HG03469 (cell line): ENCODE data around the gene L3MBTL1.

Experiments
- ATAC-seq: cut with Tn5 transposase; IDR thresholded peaks from one replicate; pipeline ENCODE4 v1.9.1; 2021; ENCODE audit warnings: mild to moderate bottlenecking, moderate library complexity, moderate number of reproducible peaks; ENCODE audit not compliant: unreplicated experiment

Gene L3MBTL1

GRCh38 chr20:43558412-43559146 is 51.1 kb downstream of the L3MBTL1 start, which contains the start of gene SGK2:
TSS of gene SGK2 (plus strand) at chr20:43559027. CDS start at chr20:43566496, 7,469 bp downstream.
- ATAC-seq: no peak

GRCh38 chr20:43559147-43559987 is 51.9 kb downstream of the L3MBTL1 start:
- no peak for ATAC-seq

- ATAC-seq: no peak
Measured at GRCh38 chr20:43560974-43561373, 53.5 kb downstream of the L3MBTL1 start.

GRCh38 chr20:43563429-43563828 is 55.9 kb downstream of the L3MBTL1 start:
- no peak for ATAC-seq

GRCh38 chr20:43563991-43564390 is 56.5 kb downstream of the L3MBTL1 start:
- no peak for ATAC-seq

- ATAC-seq: no peak
Measured at GRCh38 chr20:43564455-43564854, 57.0 kb downstream of the L3MBTL1 start.

GRCh38 chr20:43564993-43565757 is 57.7 kb downstream of the L3MBTL1 start:
- no peak for ATAC-seq

GRCh38 chr20:43565758-43566104 is 58.2 kb downstream of the L3MBTL1 start:
- ATAC-seq: no peak

- ATAC-seq: no peak
Measured at GRCh38 chr20:43567477-43567876, 60.0 kb downstream of the L3MBTL1 start.

GRCh38 chr20:43568706-43569105 is 61.2 kb downstream of the L3MBTL1 start:
- no peak for ATAC-seq

GRCh38 chr20:43569282-43569681 is 61.8 kb downstream of the L3MBTL1 start:
- ATAC-seq: no peak

GRCh38 chr20:43570496-43570895 is 63.0 kb downstream of the L3MBTL1 start:
- no peak for ATAC-seq

GRCh38 chr20:43571310-43571709 is 63.8 kb downstream of the L3MBTL1 start:
- ATAC-seq: no peak

GRCh38 chr20:43571771-43572170 is 64.3 kb downstream of the L3MBTL1 start:
- ATAC-seq: no peak

GRCh38 chr20:43572891-43573290 is 65.4 kb downstream of the L3MBTL1 start:
- ATAC-seq: no peak

- no peak for ATAC-seq
Measured at GRCh38 chr20:43576108-43576507, 68.6 kb downstream of the L3MBTL1 start.

- no peak for ATAC-seq
Measured at GRCh38 chr20:43579861-43580793, 72.6 kb downstream of the L3MBTL1 start.

- ATAC-seq: no peak
Measured at GRCh38 chr20:43583133-43583864, 75.8 kb downstream of the L3MBTL1 start.

- ATAC-seq: no peak
Measured at GRCh38 chr20:43583982-43584432, 76.5 kb downstream of the L3MBTL1 start.
